Stomach (tissue), 4 donors: ENCODE results near the gene TMEM109.

Source experiments
- EP300 ChIP-seq: sonication (generic); formaldehyde crosslinking; IDR thresholded peaks from one replicate; pipeline ENCODE4 v1.6.1; 2017; ENCODE audit warnings: antibody characterized with exemption
- POLR2A ChIP-seq, 4 donors: fragments of 450-650 bp; IDR thresholded peaks; one replicate each; pipeline ENCODE4 v1.6.1; 2016; ENCODE audit warnings: antibody characterized with exemption in 4 of 4, control low read depth in 2 of 4, mild to moderate bottlenecking in 1 of 4, moderate library complexity in 1 of 4
- TF ChIP-seq, protein P1 (sequence below), 7 experiments: fragments of 450-650 bp in 4 of 7; fragments of 200-600 bp in 3 of 7; sonication (generic) in 3 of 7; IDR thresholded peaks; one replicate each; pipeline ENCODE4 v1.5.1; 2016 to 2019; ENCODE audit warnings: antibody characterized with exemption in 7 of 7, control low read depth in 2 of 7, mild to moderate bottlenecking in 1 of 7

DNA sequence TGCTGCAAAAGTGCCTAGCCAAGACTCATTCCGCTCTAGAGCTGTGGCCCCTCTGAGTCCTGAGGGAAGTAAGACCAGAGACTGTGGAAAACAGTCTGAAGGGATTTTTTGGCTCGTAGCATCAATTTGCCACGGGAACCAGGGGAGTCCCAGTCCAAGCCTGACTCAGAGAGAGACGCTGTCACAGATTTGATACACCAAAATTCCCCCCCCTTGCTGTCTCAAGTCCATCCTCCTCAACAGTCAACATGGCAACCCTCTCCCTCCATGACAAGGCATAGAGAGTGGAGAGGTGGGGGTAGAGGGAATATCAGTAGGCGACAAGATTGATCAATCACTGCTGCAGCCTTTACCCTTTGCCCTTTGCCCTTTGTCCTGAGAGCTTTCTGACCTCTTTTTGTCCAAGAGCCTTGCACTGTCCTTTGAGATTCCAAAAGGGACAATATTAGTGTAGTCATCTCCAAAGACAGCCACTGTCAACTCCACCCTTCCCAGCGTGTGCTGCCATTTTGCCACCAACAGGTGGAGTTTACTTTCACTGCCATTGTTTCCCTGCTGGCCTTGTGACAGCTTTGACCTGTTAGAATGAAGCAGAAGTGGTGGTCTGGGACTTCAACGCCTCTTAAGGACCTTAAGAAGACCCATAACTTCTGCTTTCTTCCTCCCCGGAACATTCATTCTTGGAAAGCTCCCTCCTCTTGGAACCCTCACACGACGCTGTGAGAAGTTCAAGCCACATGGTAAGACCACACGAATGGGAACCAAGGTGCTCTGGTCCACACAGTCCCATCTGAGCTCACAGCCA, 30.7 kb downstream of the TMEM109 start:
- TF ChIP-seq, protein P1, sequence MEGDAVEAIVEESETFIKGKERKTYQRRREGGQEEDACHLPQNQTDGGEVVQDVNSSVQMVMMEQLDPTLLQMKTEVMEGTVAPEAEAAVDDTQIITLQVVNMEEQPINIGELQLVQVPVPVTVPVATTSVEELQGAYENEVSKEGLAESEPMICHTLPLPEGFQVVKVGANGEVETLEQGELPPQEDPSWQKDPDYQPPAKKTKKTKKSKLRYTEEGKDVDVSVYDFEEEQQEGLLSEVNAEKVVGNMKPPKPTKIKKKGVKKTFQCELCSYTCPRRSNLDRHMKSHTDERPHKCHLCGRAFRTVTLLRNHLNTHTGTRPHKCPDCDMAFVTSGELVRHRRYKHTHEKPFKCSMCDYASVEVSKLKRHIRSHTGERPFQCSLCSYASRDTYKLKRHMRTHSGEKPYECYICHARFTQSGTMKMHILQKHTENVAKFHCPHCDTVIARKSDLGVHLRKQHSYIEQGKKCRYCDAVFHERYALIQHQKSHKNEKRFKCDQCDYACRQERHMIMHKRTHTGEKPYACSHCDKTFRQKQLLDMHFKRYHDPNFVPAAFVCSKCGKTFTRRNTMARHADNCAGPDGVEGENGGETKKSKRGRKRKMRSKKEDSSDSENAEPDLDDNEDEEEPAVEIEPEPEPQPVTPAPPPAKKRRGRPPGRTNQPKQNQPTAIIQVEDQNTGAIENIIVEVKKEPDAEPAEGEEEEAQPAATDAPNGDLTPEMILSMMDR (IDR thresholded peaks at IDR 0.05) = no peak
- TF ChIP-seq POLR2A (IDR thresholded peaks at IDR 0.05) (no peak), EP300 (no peak)
